Mammary epithelial cell (primary cell): ENCODE measurements around the gene SLC25A51.

Experiments used
- EZH2 ChIP-seq: IDR thresholded peaks from 2 replicates; pipeline ENCODE4 v1.6.1; 2012; ENCODE audit warnings: low read length, inconsistent platforms, borderline replicate concordance
- TF ChIP-seq, protein P1 (sequence below), 2 donors: IDR thresholded peaks in 1 of 2; conservative IDR thresholded peaks in 1 of 2; 2 replicates each; pipeline ENCODE4 v1.5.1; 2011 to 2012; ENCODE audit warnings: inconsistent platforms in 2 of 2, low read length in 2 of 2, mild to moderate bottlenecking in 2 of 2, control low read depth in 1 of 2, low read depth in 1 of 2; ENCODE audit not compliant: insufficient read depth in 1 of 2; ENCODE audit errors: extremely low read depth in 1 of 2

DNA sequence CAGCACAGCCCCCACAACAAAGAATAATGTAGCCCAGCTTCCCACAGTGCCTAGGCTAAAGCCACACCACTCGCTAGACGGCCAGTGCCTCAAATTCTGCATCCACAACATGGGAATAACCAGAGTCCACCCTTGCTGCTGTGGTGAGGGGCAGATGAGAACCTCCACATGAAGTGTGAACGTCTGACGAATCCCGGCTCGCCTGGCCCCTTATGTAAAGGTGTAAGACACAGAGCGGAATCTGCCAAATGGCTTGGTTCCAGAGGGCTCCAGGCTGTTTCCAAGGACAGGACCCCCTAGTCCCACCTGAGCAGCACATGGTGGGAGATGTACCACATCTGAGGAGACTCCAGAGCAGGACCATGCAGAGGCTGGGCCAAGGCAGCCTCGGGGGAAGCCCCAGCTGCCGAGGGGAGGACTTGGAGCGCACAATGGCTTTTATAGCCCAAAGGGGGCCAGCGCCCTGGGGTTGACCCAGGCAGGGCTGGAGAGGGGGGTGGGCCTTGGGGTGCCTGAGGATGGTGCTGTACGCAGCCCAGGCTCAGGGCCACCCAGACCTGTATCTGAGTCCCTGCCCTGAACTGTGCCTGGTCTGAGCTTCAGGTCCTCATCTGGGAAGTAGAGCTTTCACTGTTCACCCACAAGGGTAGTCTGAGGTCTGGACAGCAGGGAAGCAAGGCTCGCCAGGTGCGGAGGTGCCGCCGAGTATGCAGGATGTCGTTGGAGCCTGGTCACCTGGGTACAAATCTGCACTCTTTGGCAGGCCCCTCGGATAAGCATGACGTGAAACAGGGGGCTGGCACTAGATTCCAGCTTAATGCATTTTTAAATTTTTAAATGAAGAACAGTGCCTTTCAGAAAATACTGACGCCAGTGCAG is 24.9 kb upstream of the SLC25A51 start:
- TF ChIP-seq, protein P1, sequence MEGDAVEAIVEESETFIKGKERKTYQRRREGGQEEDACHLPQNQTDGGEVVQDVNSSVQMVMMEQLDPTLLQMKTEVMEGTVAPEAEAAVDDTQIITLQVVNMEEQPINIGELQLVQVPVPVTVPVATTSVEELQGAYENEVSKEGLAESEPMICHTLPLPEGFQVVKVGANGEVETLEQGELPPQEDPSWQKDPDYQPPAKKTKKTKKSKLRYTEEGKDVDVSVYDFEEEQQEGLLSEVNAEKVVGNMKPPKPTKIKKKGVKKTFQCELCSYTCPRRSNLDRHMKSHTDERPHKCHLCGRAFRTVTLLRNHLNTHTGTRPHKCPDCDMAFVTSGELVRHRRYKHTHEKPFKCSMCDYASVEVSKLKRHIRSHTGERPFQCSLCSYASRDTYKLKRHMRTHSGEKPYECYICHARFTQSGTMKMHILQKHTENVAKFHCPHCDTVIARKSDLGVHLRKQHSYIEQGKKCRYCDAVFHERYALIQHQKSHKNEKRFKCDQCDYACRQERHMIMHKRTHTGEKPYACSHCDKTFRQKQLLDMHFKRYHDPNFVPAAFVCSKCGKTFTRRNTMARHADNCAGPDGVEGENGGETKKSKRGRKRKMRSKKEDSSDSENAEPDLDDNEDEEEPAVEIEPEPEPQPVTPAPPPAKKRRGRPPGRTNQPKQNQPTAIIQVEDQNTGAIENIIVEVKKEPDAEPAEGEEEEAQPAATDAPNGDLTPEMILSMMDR (conservative IDR thresholded peaks at IDR 0.05 in 1 of 2, IDR thresholded peaks at IDR 0.05 in 1 of 2; ENCODE audit: extremely low read depth in 1 of 2, insufficient read depth in 1 of 2, low read depth in 1 of 2, low read length in 2 of 2), result no peak
- no peak for TF ChIP-seq EZH2
